ENCODE results near the gene MED12L. TPM values are rescaled to one million over a fixed set of nuclear protein-coding genes. Genes with fewer than 3 reads are reported as not detected.
A peak's percentile ranks its signal among the peaks of the same experiment; 100 is the strongest.

MED12L gene
- total and polyA plus RNA-seq, 2 experiments from 2014 or later, result 0.07 to 2.7 TPM

DNA sequence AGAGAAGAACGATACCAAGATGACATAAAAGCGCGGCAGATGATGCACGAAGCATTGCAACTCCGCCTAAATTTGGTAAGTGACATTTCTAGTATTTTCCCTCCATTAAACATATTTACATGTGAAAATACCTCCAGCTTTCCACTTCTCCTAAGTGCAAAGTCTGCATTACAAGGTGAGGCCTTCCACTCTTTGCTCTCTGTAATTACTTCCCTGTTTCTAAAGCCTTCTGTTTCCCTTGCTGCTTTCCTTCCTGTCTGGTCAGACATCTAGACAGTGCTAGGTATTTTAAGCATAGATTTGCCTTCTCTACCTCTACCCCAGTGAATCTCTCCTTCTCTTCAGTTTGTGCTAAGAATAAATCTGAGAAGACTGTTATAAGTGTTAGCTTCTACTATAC is 297.2 kb downstream of the MED12L start:
- Histone ChIP-seq H4K20me1 (ENCODE audit: insufficient read depth, poor library complexity, severe bottlenecking) (no peaks in the 10 kb centered on the region), H3K27ac (peak overlapping the region; percentile 80), H3K4me2 (no peak overlapping the region), H3K4me1 (ENCODE audit: insufficient read depth) (peaks cover 4% of the 10 kb centered on the region), H3K79me2 (no peaks in the 10 kb centered on the region), H3K9me3 (ENCODE audit: low read depth) (no peaks in the 10 kb centered on the region), H2AFZ (peak overlapping the region; percentile 15), H3K4me3 (no peak overlapping the region), H3K27me3 (no peaks in the 10 kb centered on the region), H3K36me3 (replicated peaks; ENCODE audit: insufficient read depth, low read depth) (no peaks in the 10 kb centered on the region), H3K9me2 (replicated peaks; ENCODE audit: insufficient read depth) (no peaks in the 10 kb centered on the region)
- 97% methylated on average over 5 of the region's 5 CpGs for WGBS (ENCODE audit: low lambda C conversion rate, missing lambda C conversion rate)
- TF ChIP-seq, protein P1, sequence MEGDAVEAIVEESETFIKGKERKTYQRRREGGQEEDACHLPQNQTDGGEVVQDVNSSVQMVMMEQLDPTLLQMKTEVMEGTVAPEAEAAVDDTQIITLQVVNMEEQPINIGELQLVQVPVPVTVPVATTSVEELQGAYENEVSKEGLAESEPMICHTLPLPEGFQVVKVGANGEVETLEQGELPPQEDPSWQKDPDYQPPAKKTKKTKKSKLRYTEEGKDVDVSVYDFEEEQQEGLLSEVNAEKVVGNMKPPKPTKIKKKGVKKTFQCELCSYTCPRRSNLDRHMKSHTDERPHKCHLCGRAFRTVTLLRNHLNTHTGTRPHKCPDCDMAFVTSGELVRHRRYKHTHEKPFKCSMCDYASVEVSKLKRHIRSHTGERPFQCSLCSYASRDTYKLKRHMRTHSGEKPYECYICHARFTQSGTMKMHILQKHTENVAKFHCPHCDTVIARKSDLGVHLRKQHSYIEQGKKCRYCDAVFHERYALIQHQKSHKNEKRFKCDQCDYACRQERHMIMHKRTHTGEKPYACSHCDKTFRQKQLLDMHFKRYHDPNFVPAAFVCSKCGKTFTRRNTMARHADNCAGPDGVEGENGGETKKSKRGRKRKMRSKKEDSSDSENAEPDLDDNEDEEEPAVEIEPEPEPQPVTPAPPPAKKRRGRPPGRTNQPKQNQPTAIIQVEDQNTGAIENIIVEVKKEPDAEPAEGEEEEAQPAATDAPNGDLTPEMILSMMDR (IDR thresholded peaks at IDR 0.05; ENCODE audit: poor library complexity), result no peak
- TF ChIP-seq EZH2phosphoT487 (IDR thresholded peaks at IDR 0.05; ENCODE audit: low read depth, severe bottlenecking, unreplicated experiment) (no peak), EZH2 (IDR thresholded peaks at IDR 0.05; ENCODE audit: borderline replicate concordance) (no peak)
- peak; percentile 15 for DNase-seq (ENCODE audit: low spot score)

DNA sequence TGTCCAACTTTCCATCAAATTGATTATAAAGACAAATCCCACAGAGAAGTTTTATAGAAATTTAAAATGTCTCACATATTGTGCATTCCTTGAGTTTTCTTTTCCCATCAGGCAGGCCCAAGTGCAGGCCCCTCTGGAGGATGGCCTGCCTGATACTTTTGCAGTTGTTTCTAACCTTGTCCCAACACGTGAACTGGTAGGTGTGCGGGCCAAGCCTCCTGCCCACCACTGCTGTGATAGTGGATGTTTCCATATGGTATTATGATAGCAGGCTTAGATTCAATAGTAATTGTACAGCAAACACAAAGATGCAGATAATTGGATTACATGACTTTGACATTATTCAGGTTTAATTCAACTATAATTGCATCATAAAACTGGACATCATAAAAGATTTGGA is 297.6 kb downstream of the MED12L start:
- Histone ChIP-seq H2AFZ (peak overlapping the region; percentile 15), H3K4me3 (no peak overlapping the region), H3K27ac (peak overlapping the region; percentile 80), H3K36me3 (replicated peaks; ENCODE audit: insufficient read depth, low read depth) (no peaks in the 10 kb centered on the region), H3K4me1 (ENCODE audit: insufficient read depth) (peaks cover 4% of the 10 kb centered on the region), H3K27me3 (no peaks in the 10 kb centered on the region), H3K79me2 (no peaks in the 10 kb centered on the region), H3K4me2 (no peak overlapping the region), H4K20me1 (ENCODE audit: insufficient read depth, poor library complexity, severe bottlenecking) (no peaks in the 10 kb centered on the region), H3K9me2 (replicated peaks; ENCODE audit: insufficient read depth) (no peaks in the 10 kb centered on the region), H3K9me3 (ENCODE audit: low read depth) (no peaks in the 10 kb centered on the region)
- no peak for DNase-seq (ENCODE audit: low spot score)
- WGBS (ENCODE audit: low lambda C conversion rate, missing lambda C conversion rate), result 91% methylated on average over 2 of the region's 2 CpGs
- TF ChIP-seq EZH2phosphoT487 (IDR thresholded peaks at IDR 0.05; ENCODE audit: low read depth, severe bottlenecking, unreplicated experiment) (no peak), EZH2 (IDR thresholded peaks at IDR 0.05; ENCODE audit: borderline replicate concordance) (no peak)
- TF ChIP-seq, protein P1 (IDR thresholded peaks at IDR 0.05; ENCODE audit: poor library complexity), result no peak

DNA sequence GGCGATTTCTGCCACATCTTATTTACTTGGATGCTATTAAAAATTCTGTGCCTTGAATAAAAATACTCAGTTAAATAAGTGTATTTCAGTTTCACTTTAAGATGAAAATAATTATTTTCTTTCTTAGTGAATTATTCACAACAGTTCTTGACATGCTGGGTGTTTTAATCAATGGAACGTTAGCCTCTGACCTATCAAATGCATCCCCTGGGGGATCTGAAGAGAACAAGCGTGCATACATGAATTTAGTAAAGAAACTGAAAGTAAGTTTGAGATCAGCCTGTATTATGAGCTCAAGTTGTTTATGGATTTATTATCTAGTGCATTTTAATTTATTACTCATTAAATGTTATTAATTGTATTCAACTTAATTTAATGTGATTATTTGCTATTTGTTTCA is 298.5 kb downstream of the MED12L start:
- DNase-seq (ENCODE audit: low spot score), result no peak
- Histone ChIP-seq H3K27ac (no peak overlapping the region), H2AFZ (no peak overlapping the region), H3K36me3 (replicated peaks; ENCODE audit: insufficient read depth, low read depth) (no peaks in the 10 kb centered on the region), H3K4me1 (ENCODE audit: insufficient read depth) (peaks cover 4% of the 10 kb centered on the region), H3K4me3 (no peak overlapping the region), H3K27me3 (no peaks in the 10 kb centered on the region), H3K79me2 (no peaks in the 10 kb centered on the region), H3K9me3 (ENCODE audit: low read depth) (no peaks in the 10 kb centered on the region), H3K4me2 (no peak overlapping the region), H4K20me1 (ENCODE audit: insufficient read depth, poor library complexity, severe bottlenecking) (no peaks in the 10 kb centered on the region), H3K9me2 (replicated peaks; ENCODE audit: insufficient read depth) (no peaks in the 10 kb centered on the region)
- 87% methylated on average over 3 of the region's 3 CpGs for WGBS (ENCODE audit: low lambda C conversion rate, missing lambda C conversion rate)
- TF ChIP-seq, protein P1 (IDR thresholded peaks at IDR 0.05; ENCODE audit: poor library complexity), result no peak
- no peak for TF ChIP-seq EZH2 (IDR thresholded peaks at IDR 0.05; ENCODE audit: borderline replicate concordance)
- no peak for TF ChIP-seq EZH2phosphoT487 (IDR thresholded peaks at IDR 0.05; ENCODE audit: low read depth, severe bottlenecking, unreplicated experiment)

DNA sequence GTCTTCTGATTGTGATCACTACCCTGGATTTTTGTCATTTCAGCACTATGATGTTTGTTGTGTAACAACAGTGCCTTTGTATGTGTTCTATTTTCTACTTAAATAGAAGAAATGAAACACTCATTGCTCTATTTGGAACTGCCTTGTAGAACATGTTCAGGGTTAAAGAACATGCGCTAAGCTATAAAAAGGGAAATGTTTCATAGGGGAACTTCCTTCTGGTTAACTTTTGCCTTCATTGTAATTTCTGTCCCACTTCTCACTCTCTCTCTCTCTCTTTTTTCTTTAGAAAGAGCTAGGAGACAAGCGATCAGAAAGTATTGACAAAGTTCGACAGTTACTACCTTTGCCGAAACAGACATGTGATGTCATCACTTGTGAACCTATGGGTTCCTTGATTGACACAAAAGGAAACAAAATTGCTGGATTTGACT is 299.3 kb downstream of the MED12L start, which contains the start of gene P2RY12:
TSS of gene P2RY12 (minus strand) at position 13 of the 434 bp plus-strand sequence. CDS start 45,908 bp downstream, outside the sequence.
- 93% methylated on average over 4 of the region's 4 CpGs for WGBS (ENCODE audit: low lambda C conversion rate, missing lambda C conversion rate)
- Histone ChIP-seq H3K4me3 (no peak within 1 kb of the TSS), H3K27ac (no peak within 1 kb of the TSS), H3K9me3 (ENCODE audit: low read depth) (no peaks in the 10 kb centered on the region), H3K4me1 (ENCODE audit: insufficient read depth) (peaks cover 4% of the 10 kb centered on the region), H3K36me3 (replicated peaks; ENCODE audit: insufficient read depth, low read depth) (no peaks in the 10 kb centered on the region), H2AFZ (peak within 1 kb of the TSS; percentile 15), H3K4me2 (no peak within 1 kb of the TSS), H3K9me2 (replicated peaks; ENCODE audit: insufficient read depth) (no peaks in the 10 kb centered on the region), H3K79me2 (no peaks in the 10 kb centered on the region), H3K27me3 (no peaks in the 10 kb centered on the region), H4K20me1 (ENCODE audit: insufficient read depth, poor library complexity, severe bottlenecking) (no peaks in the 10 kb centered on the region)
- DNase-seq (ENCODE audit: low spot score), result no peak
- TF ChIP-seq, protein P1 (IDR thresholded peaks at IDR 0.05; ENCODE audit: poor library complexity), result no peak
- TF ChIP-seq EZH2 (IDR thresholded peaks at IDR 0.05; ENCODE audit: borderline replicate concordance), result no peak
- no peak for TF ChIP-seq EZH2phosphoT487 (IDR thresholded peaks at IDR 0.05; ENCODE audit: low read depth, severe bottlenecking, unreplicated experiment)
